K562 (cell line): ENCODE measurements around the gene BTRC.

Experiments used
- BCOR ChIP-seq: fragments of 450-650 bp; IDR thresholded peaks from 2 replicates; pipeline ENCODE4 v1.6.1; 2016
- EP300 ChIP-seq: IDR thresholded peaks from 2 replicates; pipeline ENCODE4 v1.6.1; 2012; ENCODE audit warnings: low read length, improper control_type of control experiment
- FOXM1 ChIP-seq, 2 experiments: fragments of 450-650 bp in 1 of 2; sonication (generic) in 1 of 2; formaldehyde crosslinking in 1 of 2; IDR thresholded peaks; 2 replicates each; pipeline versions ENCODE4 v1.6.1 to v1.9.0; 2017 to 2022; ENCODE audit warnings: low read depth in 2 of 2, mild to moderate bottlenecking in 2 of 2, missing genetic modification reagents in 1 of 2, moderate library complexity in 1 of 2
- HDAC2 ChIP-seq: fragments of 450-650 bp; IDR thresholded peaks from 2 replicates; pipeline ENCODE4 v1.6.1; 2016; ENCODE audit warnings: mild to moderate bottlenecking
- RAD21 ChIP-seq, 2 experiments: fragments of 250-450 bp in 1 of 2; fragments of 450-650 bp in 1 of 2; sonication (Bioruptor Pico) in 1 of 2; formaldehyde crosslinking in 1 of 2; IDR thresholded peaks in 1 of 2; conservative IDR thresholded peaks in 1 of 2; 2 replicates each; pipeline versions ENCODE4 v1.4.0 to v1.8.0; 2020 to 2022; ENCODE audit warnings: mild to moderate bottlenecking in 2 of 2, moderate library complexity in 1 of 2
- TAF1 ChIP-seq: IDR thresholded peaks from 2 replicates; pipeline ENCODE4 v1.6.1; 2011; ENCODE audit warnings: mild to moderate bottlenecking, low read length, moderate library complexity; ENCODE audit not compliant: insufficient read depth, control insufficient read depth, severe bottlenecking; ENCODE audit errors: extremely low read depth
- TBP ChIP-seq: optimal IDR thresholded peaks from 2 replicates; pipeline ENCODE3; 2011; ENCODE audit warnings: low read depth, low read length, improper control_type of control experiment
- ZBTB8A ChIP-seq: fragments of 450-650 bp; IDR thresholded peaks from 2 replicates; pipeline ENCODE4 v1.6.1; 2018; ENCODE audit warnings: mild to moderate bottlenecking, moderate library complexity; ENCODE audit not compliant: partially characterized antibody
- ZZZ3 ChIP-seq: fragments of 450-650 bp; IDR thresholded peaks from 2 replicates; pipeline ENCODE4 v1.6.1; 2016; ENCODE audit warnings: antibody characterized with exemption, mild to moderate bottlenecking, moderate library complexity
- TF ChIP-seq, protein P1 (sequence below), 3 experiments: IDR thresholded peaks in 2 of 3; conservative IDR thresholded peaks in 1 of 3; 2 replicates each; pipeline ENCODE4 v1.5.1; 2011 to 2012; ENCODE audit warnings: low read length in 3 of 3, mild to moderate bottlenecking in 3 of 3, control low read depth in 2 of 3, improper control_type of control experiment in 1 of 3, inconsistent platforms in 1 of 3, low read depth in 1 of 3, mixed read lengths in 1 of 3, moderate library complexity in 1 of 3; ENCODE audit not compliant: insufficient read depth in 2 of 3
- TF ChIP-seq, protein P2 (sequence below): fragments of 200-800 bp; sonication (Bioruptor generic); IDR thresholded peaks from 2 replicates; pipeline ENCODE4 v1.6.1; 2017; ENCODE audit warnings: missing genetic modification characterization, missing compliant biosample characterization
- TF ChIP-seq, protein P3 (sequence below): fragments of 200-800 bp; sonication (Bioruptor generic); IDR thresholded peaks from 2 replicates; pipeline ENCODE4 v1.6.1; 2016; ENCODE audit warnings: missing genetic modification characterization, missing compliant biosample characterization
- TF ChIP-seq, protein P4 (sequence below): fragments of 250-450 bp; sonication (Bioruptor Pico); IDR thresholded peaks from 2 replicates; pipeline ENCODE4 v1.5.1; 2021; ENCODE audit warnings: mild to moderate bottlenecking

DNA sequence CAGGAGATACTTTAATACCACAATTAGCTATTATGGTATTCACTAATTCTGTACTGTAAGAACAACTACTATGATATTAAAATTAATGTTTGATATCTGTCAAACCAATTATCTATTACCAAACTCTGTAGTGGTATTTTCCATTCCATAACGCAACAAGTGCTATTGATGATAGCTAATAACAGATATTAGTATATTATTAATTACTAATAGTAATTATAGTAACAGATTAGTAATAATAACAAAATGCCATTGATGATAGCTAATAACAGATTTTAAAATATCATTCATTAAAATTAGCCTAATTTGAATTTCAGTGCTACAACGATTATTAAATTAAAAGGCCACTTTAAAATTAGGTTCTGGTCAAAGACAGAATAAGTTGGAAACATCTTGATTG, 93.5 kb downstream of the BTRC start:
- TF ChIP-seq, protein P1, sequence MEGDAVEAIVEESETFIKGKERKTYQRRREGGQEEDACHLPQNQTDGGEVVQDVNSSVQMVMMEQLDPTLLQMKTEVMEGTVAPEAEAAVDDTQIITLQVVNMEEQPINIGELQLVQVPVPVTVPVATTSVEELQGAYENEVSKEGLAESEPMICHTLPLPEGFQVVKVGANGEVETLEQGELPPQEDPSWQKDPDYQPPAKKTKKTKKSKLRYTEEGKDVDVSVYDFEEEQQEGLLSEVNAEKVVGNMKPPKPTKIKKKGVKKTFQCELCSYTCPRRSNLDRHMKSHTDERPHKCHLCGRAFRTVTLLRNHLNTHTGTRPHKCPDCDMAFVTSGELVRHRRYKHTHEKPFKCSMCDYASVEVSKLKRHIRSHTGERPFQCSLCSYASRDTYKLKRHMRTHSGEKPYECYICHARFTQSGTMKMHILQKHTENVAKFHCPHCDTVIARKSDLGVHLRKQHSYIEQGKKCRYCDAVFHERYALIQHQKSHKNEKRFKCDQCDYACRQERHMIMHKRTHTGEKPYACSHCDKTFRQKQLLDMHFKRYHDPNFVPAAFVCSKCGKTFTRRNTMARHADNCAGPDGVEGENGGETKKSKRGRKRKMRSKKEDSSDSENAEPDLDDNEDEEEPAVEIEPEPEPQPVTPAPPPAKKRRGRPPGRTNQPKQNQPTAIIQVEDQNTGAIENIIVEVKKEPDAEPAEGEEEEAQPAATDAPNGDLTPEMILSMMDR (IDR thresholded peaks at IDR 0.05 in 2 of 3, conservative IDR thresholded peaks at IDR 0.05 in 1 of 3; ENCODE audit: insufficient read depth in 2 of 3, low read depth in 1 of 3, low read length in 3 of 3): no peak
- no peak for TF ChIP-seq EP300
- TF ChIP-seq ZBTB8A: no peak
- TF ChIP-seq, protein P2, sequence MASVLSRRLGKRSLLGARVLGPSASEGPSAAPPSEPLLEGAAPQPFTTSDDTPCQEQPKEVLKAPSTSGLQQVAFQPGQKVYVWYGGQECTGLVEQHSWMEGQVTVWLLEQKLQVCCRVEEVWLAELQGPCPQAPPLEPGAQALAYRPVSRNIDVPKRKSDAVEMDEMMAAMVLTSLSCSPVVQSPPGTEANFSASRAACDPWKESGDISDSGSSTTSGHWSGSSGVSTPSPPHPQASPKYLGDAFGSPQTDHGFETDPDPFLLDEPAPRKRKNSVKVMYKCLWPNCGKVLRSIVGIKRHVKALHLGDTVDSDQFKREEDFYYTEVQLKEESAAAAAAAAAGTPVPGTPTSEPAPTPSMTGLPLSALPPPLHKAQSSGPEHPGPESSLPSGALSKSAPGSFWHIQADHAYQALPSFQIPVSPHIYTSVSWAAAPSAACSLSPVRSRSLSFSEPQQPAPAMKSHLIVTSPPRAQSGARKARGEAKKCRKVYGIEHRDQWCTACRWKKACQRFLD (CRISPR knock-in tag): no peak
- no peak for TF ChIP-seq BCOR
- TF ChIP-seq, protein P3, sequence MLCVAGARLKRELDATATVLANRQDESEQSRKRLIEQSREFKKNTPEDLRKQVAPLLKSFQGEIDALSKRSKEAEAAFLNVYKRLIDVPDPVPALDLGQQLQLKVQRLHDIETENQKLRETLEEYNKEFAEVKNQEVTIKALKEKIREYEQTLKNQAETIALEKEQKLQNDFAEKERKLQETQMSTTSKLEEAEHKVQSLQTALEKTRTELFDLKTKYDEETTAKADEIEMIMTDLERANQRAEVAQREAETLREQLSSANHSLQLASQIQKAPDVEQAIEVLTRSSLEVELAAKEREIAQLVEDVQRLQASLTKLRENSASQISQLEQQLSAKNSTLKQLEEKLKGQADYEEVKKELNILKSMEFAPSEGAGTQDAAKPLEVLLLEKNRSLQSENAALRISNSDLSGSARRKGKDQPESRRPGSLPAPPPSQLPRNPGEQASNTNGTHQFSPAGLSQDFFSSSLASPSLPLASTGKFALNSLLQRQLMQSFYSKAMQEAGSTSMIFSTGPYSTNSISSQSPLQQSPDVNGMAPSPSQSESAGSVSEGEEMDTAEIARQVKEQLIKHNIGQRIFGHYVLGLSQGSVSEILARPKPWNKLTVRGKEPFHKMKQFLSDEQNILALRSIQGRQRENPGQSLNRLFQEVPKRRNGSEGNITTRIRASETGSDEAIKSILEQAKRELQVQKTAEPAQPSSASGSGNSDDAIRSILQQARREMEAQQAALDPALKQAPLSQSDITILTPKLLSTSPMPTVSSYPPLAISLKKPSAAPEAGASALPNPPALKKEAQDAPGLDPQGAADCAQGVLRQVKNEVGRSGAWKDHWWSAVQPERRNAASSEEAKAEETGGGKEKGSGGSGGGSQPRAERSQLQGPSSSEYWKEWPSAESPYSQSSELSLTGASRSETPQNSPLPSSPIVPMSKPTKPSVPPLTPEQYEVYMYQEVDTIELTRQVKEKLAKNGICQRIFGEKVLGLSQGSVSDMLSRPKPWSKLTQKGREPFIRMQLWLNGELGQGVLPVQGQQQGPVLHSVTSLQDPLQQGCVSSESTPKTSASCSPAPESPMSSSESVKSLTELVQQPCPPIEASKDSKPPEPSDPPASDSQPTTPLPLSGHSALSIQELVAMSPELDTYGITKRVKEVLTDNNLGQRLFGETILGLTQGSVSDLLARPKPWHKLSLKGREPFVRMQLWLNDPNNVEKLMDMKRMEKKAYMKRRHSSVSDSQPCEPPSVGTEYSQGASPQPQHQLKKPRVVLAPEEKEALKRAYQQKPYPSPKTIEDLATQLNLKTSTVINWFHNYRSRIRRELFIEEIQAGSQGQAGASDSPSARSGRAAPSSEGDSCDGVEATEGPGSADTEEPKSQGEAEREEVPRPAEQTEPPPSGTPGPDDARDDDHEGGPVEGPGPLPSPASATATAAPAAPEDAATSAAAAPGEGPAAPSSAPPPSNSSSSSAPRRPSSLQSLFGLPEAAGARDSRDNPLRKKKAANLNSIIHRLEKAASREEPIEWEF (CRISPR knock-in tag): no peak
- no peak for TF ChIP-seq ZZZ3
- TF ChIP-seq, protein P4, sequence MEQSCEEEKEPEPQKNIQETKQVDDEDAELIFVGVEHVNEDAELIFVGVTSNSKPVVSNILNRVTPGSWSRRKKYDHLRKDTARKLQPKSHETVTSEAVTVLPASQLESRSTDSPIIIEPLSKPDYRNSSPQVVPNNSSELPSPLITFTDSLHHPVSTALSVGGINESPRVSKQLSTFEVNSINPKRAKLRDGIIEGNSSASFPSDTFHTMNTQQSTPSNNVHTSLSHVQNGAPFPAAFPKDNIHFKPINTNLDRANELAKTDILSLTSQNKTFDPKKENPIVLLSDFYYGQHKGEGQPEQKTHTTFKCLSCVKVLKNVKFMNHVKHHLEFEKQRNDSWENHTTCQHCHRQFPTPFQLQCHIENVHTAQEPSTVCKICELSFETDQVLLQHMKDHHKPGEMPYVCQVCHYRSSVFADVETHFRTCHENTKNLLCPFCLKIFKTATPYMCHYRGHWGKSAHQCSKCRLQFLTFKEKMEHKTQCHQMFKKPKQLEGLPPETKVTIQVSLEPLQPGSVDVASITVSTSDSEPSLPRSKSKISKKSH (CRISPR knock-in tag): no peak
- TF ChIP-seq HDAC2: no peak
- TF ChIP-seq FOXM1 (IDR thresholded peaks at IDR 0.05; ENCODE audit: low read depth): no peak
- TF ChIP-seq FOXM1 (CRISPR knock-in tag; IDR thresholded peaks at IDR 0.05; ENCODE audit: low read depth): no peak
- no peak for TF ChIP-seq RAD21 (CRISPR knock-in tag; conservative IDR thresholded peaks at IDR 0.05 in 1 of 2, IDR thresholded peaks at IDR 0.05 in 1 of 2)
- no peak for TF ChIP-seq TAF1
- no peak for TF ChIP-seq TBP
